ENCODE data around the gene STPG2. TPM values are rescaled to one million over a fixed set of nuclear protein-coding genes. Genes with fewer than 3 reads are reported as not detected.

STPG2 gene
- total RNA-seq, 1 experiment from 2014 or later: not detected

GRCh38 chr4:97590266-97590665, 553.0 kb downstream of the STPG2 start:
- no peak for DNase-seq (ENCODE audit: low read depth, low spot score)
- no TSS peak for BruUV-seq (replicated peaks)

GRCh38 chr4:97589481-97590196, 553.6 kb downstream of the STPG2 start:
- BruUV-seq (replicated peaks): no TSS peak
- DNase-seq (ENCODE audit: low read depth, low spot score) (peak; percentile 18), ATAC-seq (no peak)
- H3K27me3 ChIP-seq (ENCODE audit: control insufficient read depth, insufficient read depth, low read length): no peaks in the 10 kb centered on the region
- H3K27ac ChIP-seq (ENCODE audit: low read length): no peak overlapping the region
- no peaks in the 10 kb centered on the region for H3K4me1 ChIP-seq (ENCODE audit: control insufficient read depth, insufficient read depth, low read length)
- no peaks in the 10 kb centered on the region for H3K9me3 ChIP-seq (ENCODE audit: control insufficient read depth, insufficient read depth, low read depth, low read length)
- ChIA-PET CTCF (no interaction called here), POLR2A (interaction anchor here (0.6 kb wide), 1 partner anchor 105 kb away, joined by 3 read pairs; no protein-coding TSS in a partner anchor)
- no peak overlapping the region for H3K4me3 ChIP-seq (ENCODE audit: low read depth in 2 of 2, low read length in 2 of 2)
- in situ Hi-C loops (cut with HindIII; ENCODE audit: low pct_unique_long_range_greater_than_20kb, low sequenced_read_pairs) (no loop called here), intact Hi-C loops (cut with micrococcal nuclease; ENCODE audit: unreplicated experiment) (no loop called here)
- TF ChIP-seq TCF7L2 (IDR thresholded peaks at IDR 0.05; ENCODE audit: low read depth, low read length) (no peak), SIN3A (IDR thresholded peaks at IDR 0.05; ENCODE audit: borderline replicate concordance, insufficient read depth, low read depth, low read length) (no peak), REST (IDR thresholded peaks at IDR 0.05; ENCODE audit: insufficient read depth in 1 of 2, low read depth in 2 of 2, low read length in 1 of 2) (no peak), POLR2AphosphoS5 (IDR thresholded peaks at IDR 0.05; ENCODE audit: low read depth, low read length) (no peak), CTCF (IDR thresholded peaks at IDR 0.05) (no peak)
- H3K36me3 ChIP-seq (ENCODE audit: control insufficient read depth, insufficient read depth, low read length): no peaks in the 10 kb centered on the region

More at GRCh38 chr4:97590266-97590665, 553.0 kb downstream of the STPG2 start:
- H3K4me3 ChIP-seq (ENCODE audit: low read depth in 2 of 2, low read length in 2 of 2): no peak overlapping the region
- CTCF ChIA-PET: no interaction called here
- H3K36me3 ChIP-seq (ENCODE audit: control insufficient read depth, insufficient read depth, low read length): no peaks in the 10 kb centered on the region
- no peaks in the 10 kb centered on the region for H3K27me3 ChIP-seq (ENCODE audit: control insufficient read depth, insufficient read depth, low read length)
- intact Hi-C loops (cut with micrococcal nuclease; ENCODE audit: unreplicated experiment) (no loop called here), in situ Hi-C loops (cut with HindIII; ENCODE audit: low pct_unique_long_range_greater_than_20kb, low sequenced_read_pairs) (no loop called here)
- no peaks in the 10 kb centered on the region for H3K4me1 ChIP-seq (ENCODE audit: control insufficient read depth, insufficient read depth, low read length)
- POLR2A ChIA-PET: no interaction called here
- no peak for TF ChIP-seq POLR2AphosphoS5 (IDR thresholded peaks at IDR 0.05; ENCODE audit: low read depth, low read length)
- no peak for TF ChIP-seq TCF7L2 (IDR thresholded peaks at IDR 0.05; ENCODE audit: low read depth, low read length)
- TF ChIP-seq CTCF (IDR thresholded peaks at IDR 0.05): no peak
- no peak for TF ChIP-seq SIN3A (IDR thresholded peaks at IDR 0.05; ENCODE audit: borderline replicate concordance, insufficient read depth, low read depth, low read length)
- no peak for TF ChIP-seq REST (IDR thresholded peaks at IDR 0.05; ENCODE audit: insufficient read depth in 1 of 2, low read depth in 2 of 2, low read length in 1 of 2)
- no peak for ATAC-seq
- H3K27ac ChIP-seq (ENCODE audit: low read length): no peak overlapping the region
- no peaks in the 10 kb centered on the region for H3K9me3 ChIP-seq (ENCODE audit: control insufficient read depth, insufficient read depth, low read depth, low read length)

Measured in Panc1 (cell line).